Stomach (tissue), 9 donors: Measurements from ENCODE around the gene THADA. TPM values are rescaled to one million over a fixed set of nuclear protein-coding genes. Genes with fewer than 3 reads are reported as not detected.

Source experiments
- DNase-seq, 2 donors: peaks; one replicate each; pipeline versions ENCODE4 v3.0.0 to v3.0.0-alpha.2; 2013 to 2019
- H3K27ac ChIP-seq, 5 donors: fragments of 200-600 bp in 4 of 5; sonication (generic) in 4 of 5; one replicate each; pipeline ENCODE4 v1.5.1; 2013 to 2019; ENCODE audit warnings: mild to moderate bottlenecking in 1 of 5, moderate library complexity in 1 of 5
- H3K27me3 ChIP-seq, 3 donors: fragments of 200-600 bp; sonication (generic); one replicate each; pipeline ENCODE4 v1.5.1; 2017 to 2019; ENCODE audit warnings: mixed run types in 1 of 3
- H3K36me3 ChIP-seq, 4 donors: fragments of 200-600 bp; sonication (generic); 1 replicate in 3 of 4; 2 replicates in 1 of 4; pipeline ENCODE4 v1.5.1; 2016 to 2019
- H3K4me1 ChIP-seq, 4 donors: fragments of 200-600 bp; sonication (generic); one replicate each; pipeline ENCODE4 v1.5.1; 2016 to 2019
- H3K4me3 ChIP-seq, 4 donors: fragments of 200-600 bp; sonication (generic) in 3 of 4; one replicate each; pipeline ENCODE4 v1.5.1; 2016 to 2019; ENCODE audit warnings: mild to moderate bottlenecking in 1 of 4
- H3K9me3 ChIP-seq, 4 donors: fragments of 200-600 bp; sonication (generic); one replicate each; pipeline ENCODE4 v1.5.1; 2016 to 2019
- CTCF ChIP-seq, 7 experiments: fragments of 450-650 bp in 4 of 7; fragments of 200-600 bp in 3 of 7; sonication (generic) in 3 of 7; IDR thresholded peaks; one replicate each; pipeline ENCODE4 v1.5.1; 2016 to 2019; ENCODE audit warnings: antibody characterized with exemption in 7 of 7, control low read depth in 2 of 7, mild to moderate bottlenecking in 1 of 7
- EP300 ChIP-seq: sonication (generic); formaldehyde crosslinking; IDR thresholded peaks from one replicate; pipeline ENCODE4 v1.6.1; 2017; ENCODE audit warnings: antibody characterized with exemption
- POLR2A ChIP-seq, 4 donors: fragments of 450-650 bp; IDR thresholded peaks; one replicate each; pipeline ENCODE4 v1.6.1; 2016; ENCODE audit warnings: antibody characterized with exemption in 4 of 4, control low read depth in 2 of 4, mild to moderate bottlenecking in 1 of 4, moderate library complexity in 1 of 4
- POLR2AphosphoS5 ChIP-seq, 3 donors: sonication (generic); formaldehyde crosslinking; IDR thresholded peaks; one replicate each; pipeline ENCODE4 v1.6.1; 2016; ENCODE audit warnings: antibody characterized with exemption in 3 of 3
- WGBS, 5 donors: extraction: QIAGEN DNeasy Blood & Tissue Kit in 3 of 5; methylation state at CpG; one replicate each; pipeline versions ENCODE4 v1.1.5 to v1.1.7; 2013 to 2018; 5-methylcytosine and 5-hydroxymethylcytosine counted together
- intact Hi-C: fragments of 100-400 bp; cut with DNase I; formaldehyde crosslinking; loops from one replicate; pipeline ENCODE4 v1.15.1; 2023; ENCODE audit warnings: low total_unique reads
- polyA plus RNA-seq, 3 donors: library from polyadenylated mRNA; stranded (reverse); fragments of 200-250 nt; gene quantifications; one replicate each; pipeline ENCODE4 v1.2.3, GENCODE V29; 2013
- total RNA-seq, 5 donors: library from RNA; depleted of rRNA; stranded (reverse); fragments of >200 nt; gene quantifications; one replicate each; pipeline versions ENCODE4 v1.1.0 to v1.2.3, GENCODE V29; 2014 to 2016
- donor health status: healthy with polysubstance abuse.
- donor health status: Bipolar disorder and iron deficiency.
- donor health status: healthy.

The THADA gene
- total and polyA plus RNA-seq, 8 donors = 8.0 to 109 (median 31.9) TPM

GRCh38 chr2:43274055-43274454 is 321.8 kb downstream of the THADA start:
- Histone ChIP-seq H3K9me3 (no peaks in the 10 kb centered on the region), H3K27me3 (no peaks in the 10 kb centered on the region), H3K27ac (no peak overlapping the region), H3K4me1 (peaks cover 24 to 63% (median 43%) of the 10 kb centered on the region in 4 donors), H3K36me3 (peaks cover 0 to 8% (median 4%) of the 10 kb centered on the region in 4 donors), H3K4me3 (no peak overlapping the region)
- intact Hi-C loops = no loop called here
- TF ChIP-seq EP300 (no peak), POLR2AphosphoS5 (IDR thresholded peaks at IDR 0.05) (no peak), CTCF (IDR thresholded peaks at IDR 0.05) (no peak), POLR2A (IDR thresholded peaks at IDR 0.05) (no peak)
- WGBS, 5 donors = 81 to 98% (median 93%) methylated on average over 4 of the region's 4 CpGs
- no peak for DNase-seq

GRCh38 chr2:43273529-43273928 is 322.3 kb downstream of the THADA start:
- WGBS, 5 donors = 63 to 84% (median 81%) methylated on average over 4 of the region's 4 CpGs
- intact Hi-C loops = no loop called here
- no peak for TF ChIP-seq CTCF (IDR thresholded peaks at IDR 0.05)
- TF ChIP-seq EP300 = no peak
- TF ChIP-seq POLR2A (IDR thresholded peaks at IDR 0.05) = no peak
- TF ChIP-seq POLR2AphosphoS5 (IDR thresholded peaks at IDR 0.05) = no peak

GRCh38 chr2:43270930-43271615 is 324.8 kb downstream of the THADA start:
- Histone ChIP-seq H3K36me3 (peaks cover 0 to 8% (median 2%) of the 10 kb centered on the region in 4 donors), H3K9me3 (no peaks in the 10 kb centered on the region), H3K4me3 (no peak overlapping the region), H3K27ac (peak overlapping the region in 3 of 5 donors; percentile 74 to 83 (median 81)), H3K4me1 (peaks cover 20 to 64% (median 36%) of the 10 kb centered on the region in 4 donors), H3K27me3 (no peaks in the 10 kb centered on the region)
- intact Hi-C loops = no loop called here
- DNase-seq = no peak
- 84 to 90% (median 88%) methylated on average over 4 of the region's 4 CpGs for WGBS, 5 donors
- TF ChIP-seq CTCF (IDR thresholded peaks at IDR 0.05) (no peak), EP300 (no peak), POLR2A (IDR thresholded peaks at IDR 0.05) (no peak)

More at GRCh38 chr2:43273529-43273928, 322.3 kb downstream of the THADA start:
- no peaks in the 10 kb centered on the region for H3K27me3 ChIP-seq
- H3K9me3 ChIP-seq = no peaks in the 10 kb centered on the region
- H3K36me3 ChIP-seq = peaks cover 0 to 8% (median 2%) of the 10 kb centered on the region in 4 donors
- H3K4me1 ChIP-seq = peaks cover 29 to 63% (median 46%) of the 10 kb centered on the region in 4 donors
- DNase-seq = peak in 1 of 2 donors; percentile 5
- H3K4me3 ChIP-seq = no peak overlapping the region
- H3K27ac ChIP-seq = peak overlapping the region in 1 of 5 donors; percentile 10

- Histone ChIP-seq H3K4me3 (no peak overlapping the region), H3K9me3 (no peaks in the 10 kb centered on the region), H3K4me1 (peaks cover 18 to 63% (median 33%) of the 10 kb centered on the region in 4 donors), H3K36me3 (peaks cover 0 to 8% (median 1%) of the 10 kb centered on the region in 4 donors), H3K27ac (peak overlapping the region in 4 of 5 donors; percentile 74 to 83 (median 80)), H3K27me3 (no peaks in the 10 kb centered on the region)
- no peak for TF ChIP-seq CTCF (IDR thresholded peaks at IDR 0.05)
- no peak for TF ChIP-seq POLR2AphosphoS5 (IDR thresholded peaks at IDR 0.05)
- no peak for TF ChIP-seq EP300
- no peak for TF ChIP-seq POLR2A (IDR thresholded peaks at IDR 0.05)
- DNase-seq = no peak
- intact Hi-C loops = no loop called here
- WGBS, 5 donors = 91 to 100% (median 94%) methylated on average over 2 of the region's 2 CpGs
These were observed 325.4 kb downstream of the THADA start for GRCh38 chr2:43270461-43270860.
